Measurements from ENCODE around the gene GPX8.

Gene GPX8

DNA sequence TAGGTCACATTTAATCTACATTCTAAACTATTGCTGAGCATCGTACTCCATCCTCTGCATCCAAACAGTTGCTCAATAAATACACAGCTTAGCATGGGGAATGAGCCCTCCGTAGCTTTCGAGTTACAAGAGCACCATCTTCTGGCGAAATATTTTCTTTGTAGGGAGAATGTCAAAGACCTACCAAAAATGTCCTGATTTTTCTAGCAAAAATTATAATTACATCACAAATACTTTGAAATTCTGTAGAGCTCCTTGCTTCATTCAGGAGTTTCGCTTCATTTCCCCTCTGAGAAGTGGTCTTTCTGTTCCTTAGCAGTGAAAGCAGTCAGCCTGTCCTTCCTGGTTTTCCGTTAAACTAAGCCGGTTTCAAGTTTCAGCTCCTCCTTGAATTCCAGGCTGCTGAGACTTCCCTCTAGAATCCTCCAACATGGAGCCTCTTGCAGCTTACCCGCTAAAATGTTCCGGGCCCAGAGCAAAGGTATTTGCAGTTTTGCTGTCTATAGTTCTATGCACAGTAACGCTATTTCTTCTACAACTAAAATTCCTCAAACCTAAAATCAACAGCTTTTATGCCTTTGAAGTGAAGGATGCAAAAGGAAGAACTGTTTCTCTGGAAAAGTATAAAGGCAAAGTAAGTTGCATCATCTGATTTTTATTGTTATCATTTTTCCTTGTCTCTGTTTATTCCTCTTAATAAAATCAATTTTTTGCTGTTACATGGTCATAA, at the start of gene GPX8:
Gene GPX8, plus strand, starts transcription at position 409 of the 730 bp plus-strand sequence. Its CDS starts 22 bp downstream, at position 431.
- DNase-seq, result peak; percentile 22 to 52

DNA sequence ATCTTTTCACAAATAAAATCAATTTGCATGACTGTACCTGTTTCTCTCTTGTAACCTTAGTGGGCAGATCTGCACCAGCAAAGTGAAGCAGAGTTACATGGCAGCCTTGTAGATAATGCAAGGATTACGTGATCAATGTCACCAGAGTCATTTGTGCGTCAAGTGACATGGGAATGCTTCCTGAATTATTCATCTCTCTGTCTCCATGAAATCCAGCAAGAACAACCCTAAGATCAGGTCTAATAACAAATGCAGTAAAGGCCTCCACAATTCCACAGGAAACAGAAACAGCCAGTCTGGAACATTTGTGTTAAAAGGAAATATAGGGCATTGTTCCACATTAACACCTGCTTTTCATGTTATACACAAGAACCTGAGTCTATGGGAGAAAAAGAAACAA, 49.8 kb upstream of the GPX8 start:
- DNase-seq, result no peak

- DNase-seq, result no peak
These were observed 46.6 kb upstream of the GPX8 start for GRCh38 chr5:55113327-55113726.

GRCh38 chr5:55114061-55114460, 45.9 kb upstream of the GPX8 start:
- no peak for DNase-seq

GRCh38 chr5:55123365-55123764, 36.6 kb upstream of the GPX8 start:
- DNase-seq, result no peak

DNA sequence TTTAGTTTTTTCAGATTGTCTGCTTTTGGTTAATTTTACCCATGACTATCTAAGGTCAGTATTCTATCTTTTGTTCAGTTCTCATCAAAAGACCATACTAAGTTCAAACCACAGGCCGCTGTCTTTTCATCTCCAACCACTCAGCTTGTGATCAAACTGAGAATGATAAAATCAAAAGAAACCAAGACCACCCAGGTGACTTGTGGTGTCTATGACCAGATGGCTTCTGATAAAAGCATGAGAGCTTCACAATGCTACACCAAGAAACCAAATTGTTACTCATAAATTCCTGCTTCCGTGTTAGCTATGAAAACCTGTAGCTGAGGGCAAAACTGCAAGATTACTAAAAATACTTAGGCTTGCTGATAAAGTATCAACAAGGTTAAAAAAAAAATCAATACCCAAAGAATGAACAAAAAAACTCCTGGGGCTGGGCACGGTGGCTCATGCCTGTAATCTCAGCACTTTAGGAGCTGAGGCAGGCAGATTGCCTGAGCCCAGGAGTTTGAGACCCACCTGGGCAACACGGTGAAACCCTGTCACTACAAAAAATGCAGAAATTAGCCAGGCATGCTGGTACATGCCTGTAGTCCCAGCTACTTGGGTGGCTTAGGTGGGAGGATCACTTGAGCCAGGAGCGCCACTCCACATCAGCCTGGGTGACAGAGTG, 25.8 kb upstream of the GPX8 start:
- no peak for DNase-seq

DNA sequence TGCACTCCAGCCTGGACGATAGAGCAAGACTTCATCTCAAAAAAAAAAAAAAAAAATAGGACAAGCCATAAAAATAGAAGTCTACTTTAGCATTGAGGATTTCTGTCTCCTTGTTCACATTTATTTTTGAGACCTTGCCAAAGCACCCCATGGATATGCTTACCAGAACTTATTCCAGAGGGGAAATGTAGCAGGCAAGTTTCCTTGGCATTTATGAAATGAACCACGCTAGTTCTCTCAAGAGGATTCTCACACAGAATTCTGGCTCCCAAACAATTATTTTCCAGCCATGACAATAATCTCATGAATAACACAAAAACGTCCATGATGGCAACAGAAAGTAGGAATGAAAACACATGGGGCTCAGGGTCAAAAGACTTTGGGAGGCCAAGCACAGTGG, 23.4 kb upstream of the GPX8 start:
- DNase-seq, result no peak

- peak in 1 of 2 experiments; percentile 12 for DNase-seq
These were observed 18.9 kb upstream of the GPX8 start for GRCh38 chr5:55140908-55141665.

DNA sequence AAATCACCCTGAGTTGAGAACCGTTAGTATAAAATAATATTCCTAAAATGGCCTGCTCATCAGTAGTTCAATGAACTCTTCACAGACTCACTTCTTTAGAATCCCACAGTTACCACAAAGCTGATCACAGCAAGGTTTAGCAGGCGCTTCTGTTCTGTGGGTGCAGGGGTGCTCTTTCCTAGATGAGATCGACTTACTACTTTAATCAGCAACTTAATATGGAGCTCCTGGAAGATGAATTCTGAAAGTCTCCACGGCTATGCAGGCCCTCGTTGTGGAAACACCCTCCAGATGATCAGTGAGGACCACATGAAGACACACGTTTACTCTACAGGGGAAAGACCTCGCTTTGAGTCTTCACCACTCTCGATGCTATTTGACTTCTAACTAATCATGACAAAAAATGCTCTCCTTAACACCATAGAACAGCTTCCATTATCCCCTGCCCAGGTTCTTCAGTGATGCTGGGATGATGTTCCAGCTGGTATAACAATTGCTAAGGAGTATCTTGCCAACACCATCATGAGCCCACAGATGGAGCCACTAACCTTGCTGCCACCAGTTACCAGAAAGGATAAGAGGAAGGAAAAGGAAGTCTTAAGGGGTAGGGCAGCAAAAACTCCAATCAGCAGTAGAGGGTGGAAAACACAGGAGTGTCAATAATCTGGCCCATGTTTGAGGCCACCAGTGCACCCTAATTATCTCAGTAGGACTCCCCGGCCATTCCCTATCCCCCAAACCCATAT, 17.9 kb upstream of the GPX8 start:
- DNase-seq, result no peak

GRCh38 chr5:55143624-55144023, 16.3 kb upstream of the GPX8 start:
- DNase-seq, result no peak

DNA sequence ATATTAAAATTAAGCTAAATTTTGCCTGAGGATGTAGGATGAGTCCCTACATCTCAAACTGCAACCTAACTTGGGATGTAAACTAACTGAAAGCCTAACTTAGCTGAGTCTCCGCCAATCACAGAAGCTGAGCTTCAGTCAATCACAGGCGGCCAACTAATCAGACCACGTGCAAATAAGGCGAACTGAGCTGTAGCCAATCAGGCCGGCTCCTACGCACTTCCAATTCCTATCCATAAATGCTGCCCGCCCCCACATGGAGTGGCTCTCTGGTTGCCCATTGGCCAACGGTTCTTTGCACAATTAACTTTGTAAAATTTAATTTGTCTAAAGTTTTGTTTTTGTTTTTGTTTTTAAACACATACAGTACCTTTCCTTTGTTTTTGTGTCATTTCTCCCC, 13.9 kb upstream of the GPX8 start:
- DNase-seq, result no peak

GRCh38 chr5:55146543-55147151, 13.3 kb upstream of the GPX8 start:
- peak; percentile 70 to 80 for DNase-seq

- no peak for DNase-seq
These were observed 10.6 kb upstream of the GPX8 start for GRCh38 chr5:55149308-55149795.

DNA sequence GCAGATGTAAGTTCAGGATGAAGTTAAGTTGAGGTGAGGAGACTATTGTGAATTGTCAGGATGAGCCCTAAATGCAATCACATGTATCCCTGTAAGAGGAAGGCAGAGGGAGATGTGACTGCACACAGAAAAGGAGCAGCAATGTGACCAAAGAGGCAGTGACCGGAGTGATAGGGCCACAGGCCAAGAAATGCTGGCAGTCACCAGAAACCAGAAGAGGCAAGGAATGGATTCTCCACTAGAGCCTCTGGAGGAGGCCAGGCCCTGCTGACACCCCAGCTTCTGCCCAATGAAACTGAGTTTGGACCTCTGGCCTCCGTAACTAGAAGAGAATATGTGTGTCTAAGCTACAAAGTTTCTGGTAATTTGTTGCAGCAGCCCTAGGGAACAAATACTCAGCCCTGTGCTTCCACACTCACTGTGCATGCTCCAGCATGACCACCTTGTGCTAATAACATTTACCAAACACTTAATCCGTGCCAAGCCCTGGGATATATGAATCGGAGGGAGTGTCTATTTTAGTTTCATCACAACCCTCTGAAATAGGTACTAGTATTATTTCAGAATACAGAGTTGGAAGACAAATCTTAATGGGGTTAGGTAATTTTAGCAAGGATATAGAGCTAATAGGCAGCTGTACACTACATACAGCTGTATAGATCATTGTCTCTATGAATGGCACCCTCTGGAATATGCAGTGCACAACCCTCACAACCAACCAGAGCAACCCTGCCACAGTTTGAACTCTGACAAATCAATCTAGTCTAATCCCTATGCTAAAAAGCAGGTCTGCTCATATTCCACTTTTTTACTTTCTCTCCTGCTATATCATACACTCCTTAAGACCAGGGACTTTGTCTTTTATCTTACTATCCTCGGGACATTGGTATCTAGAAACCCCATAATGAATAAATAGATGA, 7.8 kb upstream of the GPX8 start:
- no peak for DNase-seq

DNA sequence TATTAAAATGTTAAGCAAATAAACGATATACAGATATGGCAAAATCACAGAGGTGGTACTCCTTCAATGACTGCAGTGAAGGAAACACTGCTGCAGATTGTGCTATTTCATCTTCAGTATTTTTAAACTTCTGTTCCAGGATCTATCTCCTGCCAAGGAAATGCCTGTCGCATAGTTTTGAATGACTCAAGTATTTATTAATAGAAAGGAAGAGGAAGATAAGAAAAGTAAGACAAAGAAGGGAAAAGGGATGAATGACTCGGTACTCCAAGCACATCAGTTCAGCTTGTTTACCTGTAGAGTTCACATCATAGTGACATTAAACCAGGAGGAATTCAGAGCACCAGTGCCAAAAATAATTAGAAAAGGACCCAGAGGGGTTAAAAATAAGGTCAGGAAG, 5.1 kb upstream of the GPX8 start:
- DNase-seq, result no peak

- no peak for DNase-seq
These were observed 680 bp downstream of the GPX8 start for GRCh38 chr5:55160493-55161209.

DNA sequence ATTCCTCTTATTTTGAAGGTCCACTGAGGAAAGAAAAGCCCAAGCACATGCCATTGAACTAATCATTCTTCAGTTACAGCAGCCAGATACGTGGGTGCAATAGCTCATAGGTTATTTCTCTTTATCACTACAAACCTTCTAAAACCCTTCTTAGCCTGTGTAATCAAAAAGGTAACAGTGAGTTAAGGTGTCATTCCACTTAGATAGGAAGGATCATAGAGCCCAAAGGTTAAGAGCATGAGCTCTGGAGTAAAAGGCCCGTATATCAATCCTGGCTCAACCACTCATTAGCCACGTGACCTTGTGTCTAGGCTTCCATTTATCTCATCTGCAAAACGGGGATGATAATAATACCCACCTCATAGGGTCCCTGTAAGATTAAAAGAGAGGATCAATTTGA, 2.7 kb downstream of the GPX8 start:
- DNase-seq, result no peak

- DNase-seq, result no peak
These were observed 11.5 kb downstream of the GPX8 start for GRCh38 chr5:55171471-55171870.

DNA sequence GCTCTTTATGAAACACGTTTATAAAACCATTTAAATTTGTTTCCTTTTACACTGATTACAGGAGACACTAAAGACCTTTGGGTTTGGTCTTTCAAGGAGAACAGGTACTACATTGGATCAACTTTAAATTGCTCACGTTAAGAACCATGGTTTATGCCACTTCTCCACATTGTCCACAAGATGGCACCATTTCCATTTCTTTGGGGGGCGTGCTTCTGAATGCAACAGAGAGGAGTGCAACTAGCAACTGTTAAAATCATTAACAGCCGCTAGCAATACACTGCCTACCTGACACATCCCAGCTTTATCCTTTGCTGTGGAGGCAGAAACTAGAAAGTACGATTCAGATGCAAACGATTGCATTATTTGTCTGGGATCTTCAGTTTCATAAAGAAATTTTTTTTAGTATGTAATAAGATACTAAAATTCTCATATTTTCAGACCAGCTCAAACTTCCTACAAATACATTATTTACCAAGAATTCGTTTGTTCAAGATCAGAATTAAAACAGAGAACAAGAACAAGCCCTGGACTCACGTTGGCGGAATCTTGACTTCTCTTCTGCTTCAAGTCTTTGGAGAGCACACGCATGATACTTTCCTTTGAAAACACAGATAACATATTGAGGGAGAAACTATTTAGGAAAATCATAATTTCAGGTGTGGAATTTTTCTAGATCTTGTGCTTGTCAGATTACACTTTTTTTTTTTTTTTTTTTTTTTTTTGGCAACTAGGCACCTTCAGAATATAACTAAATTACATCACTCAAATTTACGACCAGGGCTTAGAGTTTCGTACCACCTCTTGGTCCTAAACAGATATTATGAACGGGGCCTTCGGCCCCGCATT, 12.3 kb downstream of the GPX8 start:
- DNase-seq, result peak; percentile 74 to 83
